Measurements from ENCODE around the gene SV2A.
A peak's percentile ranks its signal among the peaks of the same experiment; 100 is the strongest.
"Not testable (repeated sequence)": the region's sequence is repeated elsewhere in the genome, so short reads cannot be mapped to it uniquely, and the experiment has no call there.

SV2A gene

GRCh38 chr1:149885339-149886120 lies 32.1 kb downstream of the SV2A start:
- Histone ChIP-seq H3K9me3 (ENCODE audit: control insufficient read depth in 1 of 2, low read length in 2 of 2) (no peaks in the 10 kb centered on the region), H3K27ac (ENCODE audit: low read length) (peak overlapping the region; percentile 100), H3K4me3 (ENCODE audit: low read depth in 1 of 2, low read length in 2 of 2) (peak overlapping the region; percentile 81 to 89), H3K27me3 (ENCODE audit: low read depth, low read length) (no peaks in the 10 kb centered on the region), H3K4me1 (ENCODE audit: control insufficient read depth in 1 of 2, insufficient read depth in 2 of 2, low read length in 2 of 2) (peaks cover 7 to 18% of the 10 kb centered on the region in 2 donors), H3K36me3 (ENCODE audit: control insufficient read depth in 1 of 2, insufficient read depth in 2 of 2, low read length in 2 of 2) (no peaks in the 10 kb centered on the region)

GRCh38 chr1:149884433-149885338 lies 33.0 kb downstream of the SV2A start:
- H3K27ac ChIP-seq (ENCODE audit: low read length) = peak overlapping the region; percentile 100
- H3K27me3 ChIP-seq (ENCODE audit: low read depth, low read length) = no peaks in the 10 kb centered on the region
- H3K36me3 ChIP-seq (ENCODE audit: control insufficient read depth in 1 of 2, insufficient read depth in 2 of 2, low read length in 2 of 2) = no peaks in the 10 kb centered on the region
- peaks cover 7 to 18% of the 10 kb centered on the region in 2 donors for H3K4me1 ChIP-seq (ENCODE audit: control insufficient read depth in 1 of 2, insufficient read depth in 2 of 2, low read length in 2 of 2)
- no peaks in the 10 kb centered on the region for H3K9me3 ChIP-seq (ENCODE audit: control insufficient read depth in 1 of 2, low read length in 2 of 2)
- H3K4me3 ChIP-seq (ENCODE audit: low read depth in 1 of 2, low read length in 2 of 2) = peak overlapping the region; percentile 81 to 89

GRCh38 chr1:149883598-149884247 lies 33.9 kb downstream of the SV2A start:
- Histone ChIP-seq H3K27ac (ENCODE audit: low read length) (no peak overlapping the region), H3K4me3 (ENCODE audit: low read depth in 1 of 2, low read length in 2 of 2) (peak overlapping the region in 1 of 2 donors; percentile 81), H3K27me3 (ENCODE audit: low read depth, low read length) (no peaks in the 10 kb centered on the region), H3K9me3 (ENCODE audit: control insufficient read depth in 1 of 2, low read length in 2 of 2) (no peaks in the 10 kb centered on the region), H3K4me1 (ENCODE audit: control insufficient read depth in 1 of 2, insufficient read depth in 2 of 2, low read length in 2 of 2) (peaks cover 7 to 18% of the 10 kb centered on the region in 2 donors), H3K36me3 (ENCODE audit: control insufficient read depth in 1 of 2, insufficient read depth in 2 of 2, low read length in 2 of 2) (no peaks in the 10 kb centered on the region)

- Histone ChIP-seq H3K4me1 (ENCODE audit: control insufficient read depth in 1 of 2, insufficient read depth in 2 of 2, low read length in 2 of 2) (peaks cover 7 to 18% of the 10 kb centered on the region in 2 donors), H3K27ac (ENCODE audit: low read length) (no peak overlapping the region), H3K9me3 (ENCODE audit: control insufficient read depth in 1 of 2, low read length in 2 of 2) (no peaks in the 10 kb centered on the region), H3K27me3 (ENCODE audit: low read depth, low read length) (no peaks in the 10 kb centered on the region), H3K36me3 (ENCODE audit: control insufficient read depth in 1 of 2, insufficient read depth in 2 of 2, low read length in 2 of 2) (no peaks in the 10 kb centered on the region), H3K4me3 (ENCODE audit: low read depth in 1 of 2, low read length in 2 of 2) (no peak overlapping the region)
Observed at GRCh38 chr1:149881876-149882275, 35.8 kb downstream of the SV2A start.

GRCh38 chr1:149879556-149879955 lies 38.1 kb downstream of the SV2A start:
- Histone ChIP-seq H3K9me3 (ENCODE audit: control insufficient read depth in 1 of 2, low read length in 2 of 2) (no peaks in the 10 kb centered on the region), H3K27me3 (ENCODE audit: low read depth, low read length) (no peaks in the 10 kb centered on the region), H3K27ac (ENCODE audit: low read length) (no peak overlapping the region), H3K4me3 (ENCODE audit: low read depth in 1 of 2, low read length in 2 of 2) (no peak overlapping the region), H3K4me1 (ENCODE audit: control insufficient read depth in 1 of 2, insufficient read depth in 2 of 2, low read length in 2 of 2) (peaks cover 1 to 13% of the 10 kb centered on the region in 2 donors), H3K36me3 (ENCODE audit: control insufficient read depth in 1 of 2, insufficient read depth in 2 of 2, low read length in 2 of 2) (no peaks in the 10 kb centered on the region)

- H3K27ac ChIP-seq (ENCODE audit: low read length) = no peak overlapping the region
Observed at GRCh38 chr1:149877211-149877946, 40.3 kb downstream of the SV2A start.

GRCh38 chr1:149873060-149873459 lies 44.6 kb downstream of the SV2A start:
- H3K27ac ChIP-seq (ENCODE audit: low read length); H3K4me1 ChIP-seq (ENCODE audit: control insufficient read depth in 1 of 2, insufficient read depth in 2 of 2, low read length in 2 of 2); H3K36me3 ChIP-seq (ENCODE audit: control insufficient read depth in 1 of 2, insufficient read depth in 2 of 2, low read length in 2 of 2); H3K9me3 ChIP-seq (ENCODE audit: control insufficient read depth in 1 of 2, low read length in 2 of 2); H3K27me3 ChIP-seq (ENCODE audit: low read depth, low read length); H3K4me3 ChIP-seq (ENCODE audit: low read depth in 1 of 2, low read length in 2 of 2): not testable (repeated sequence)

More at GRCh38 chr1:149877211-149877946, 40.3 kb downstream of the SV2A start:
- Histone ChIP-seq H3K4me1 (ENCODE audit: control insufficient read depth in 1 of 2, insufficient read depth in 2 of 2, low read length in 2 of 2) (no peaks in the 10 kb centered on the region), H3K9me3 (ENCODE audit: control insufficient read depth in 1 of 2, low read length in 2 of 2) (no peaks in the 10 kb centered on the region), H3K27me3 (ENCODE audit: low read depth, low read length) (no peaks in the 10 kb centered on the region), H3K36me3 (ENCODE audit: control insufficient read depth in 1 of 2, insufficient read depth in 2 of 2, low read length in 2 of 2) (no peaks in the 10 kb centered on the region), H3K4me3 (ENCODE audit: low read depth in 1 of 2, low read length in 2 of 2) (no peak overlapping the region)

GRCh38 chr1:149866887-149867286 lies 50.8 kb downstream of the SV2A start:
- H3K36me3 ChIP-seq (ENCODE audit: control insufficient read depth in 1 of 2, insufficient read depth in 2 of 2, low read length in 2 of 2); H3K4me1 ChIP-seq (ENCODE audit: control insufficient read depth in 1 of 2, insufficient read depth in 2 of 2, low read length in 2 of 2); H3K27me3 ChIP-seq (ENCODE audit: low read depth, low read length); H3K9me3 ChIP-seq (ENCODE audit: control insufficient read depth in 1 of 2, low read length in 2 of 2); H3K4me3 ChIP-seq (ENCODE audit: low read depth in 1 of 2, low read length in 2 of 2); H3K27ac ChIP-seq (ENCODE audit: low read length): not testable (repeated sequence)

- not testable (repeated sequence) for H3K27ac ChIP-seq (ENCODE audit: low read length)
Observed at GRCh38 chr1:149861497-149862054, 56.1 kb downstream of the SV2A start.

GRCh38 chr1:149860684-149861496 lies 56.8 kb downstream of the SV2A start:
- H3K4me1 ChIP-seq (ENCODE audit: control insufficient read depth in 1 of 2, insufficient read depth in 2 of 2, low read length in 2 of 2); H3K9me3 ChIP-seq (ENCODE audit: control insufficient read depth in 1 of 2, low read length in 2 of 2); H3K36me3 ChIP-seq (ENCODE audit: control insufficient read depth in 1 of 2, insufficient read depth in 2 of 2, low read length in 2 of 2); H3K4me3 ChIP-seq (ENCODE audit: low read depth in 1 of 2, low read length in 2 of 2); H3K27me3 ChIP-seq (ENCODE audit: low read depth, low read length); H3K27ac ChIP-seq (ENCODE audit: low read length): not testable (repeated sequence)

More at GRCh38 chr1:149861497-149862054, 56.1 kb downstream of the SV2A start:
- not testable (repeated sequence) for H3K4me1 ChIP-seq (ENCODE audit: control insufficient read depth in 1 of 2, insufficient read depth in 2 of 2, low read length in 2 of 2); H3K9me3 ChIP-seq (ENCODE audit: control insufficient read depth in 1 of 2, low read length in 2 of 2); H3K27me3 ChIP-seq (ENCODE audit: low read depth, low read length); H3K4me3 ChIP-seq (ENCODE audit: low read depth in 1 of 2, low read length in 2 of 2); H3K36me3 ChIP-seq (ENCODE audit: control insufficient read depth in 1 of 2, insufficient read depth in 2 of 2, low read length in 2 of 2)
